Mammary microvascular endothelial cell (primary cell): ENCODE results near the gene AFAP1L2. TPM values are rescaled to one million over a fixed set of nuclear protein-coding genes. Genes with fewer than 3 reads are reported as not detected.

ENCODE experiments used
- total RNA-seq: library from RNA; depleted of rRNA; stranded (reverse); fragments of >200 nt; gene quantifications from 2 replicates; pipeline ENCODE4 v1.2.3, GENCODE V29; 2015

Gene AFAP1L2, protein sequence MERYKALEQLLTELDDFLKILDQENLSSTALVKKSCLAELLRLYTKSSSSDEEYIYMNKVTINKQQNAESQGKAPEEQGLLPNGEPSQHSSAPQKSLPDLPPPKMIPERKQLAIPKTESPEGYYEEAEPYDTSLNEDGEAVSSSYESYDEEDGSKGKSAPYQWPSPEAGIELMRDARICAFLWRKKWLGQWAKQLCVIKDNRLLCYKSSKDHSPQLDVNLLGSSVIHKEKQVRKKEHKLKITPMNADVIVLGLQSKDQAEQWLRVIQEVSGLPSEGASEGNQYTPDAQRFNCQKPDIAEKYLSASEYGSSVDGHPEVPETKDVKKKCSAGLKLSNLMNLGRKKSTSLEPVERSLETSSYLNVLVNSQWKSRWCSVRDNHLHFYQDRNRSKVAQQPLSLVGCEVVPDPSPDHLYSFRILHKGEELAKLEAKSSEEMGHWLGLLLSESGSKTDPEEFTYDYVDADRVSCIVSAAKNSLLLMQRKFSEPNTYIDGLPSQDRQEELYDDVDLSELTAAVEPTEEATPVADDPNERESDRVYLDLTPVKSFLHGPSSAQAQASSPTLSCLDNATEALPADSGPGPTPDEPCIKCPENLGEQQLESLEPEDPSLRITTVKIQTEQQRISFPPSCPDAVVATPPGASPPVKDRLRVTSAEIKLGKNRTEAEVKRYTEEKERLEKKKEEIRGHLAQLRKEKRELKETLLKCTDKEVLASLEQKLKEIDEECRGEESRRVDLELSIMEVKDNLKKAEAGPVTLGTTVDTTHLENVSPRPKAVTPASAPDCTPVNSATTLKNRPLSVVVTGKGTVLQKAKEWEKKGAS
- 0.25 TPM in 1 of 2 replicates, not detected in the other for total RNA-seq

DNA sequence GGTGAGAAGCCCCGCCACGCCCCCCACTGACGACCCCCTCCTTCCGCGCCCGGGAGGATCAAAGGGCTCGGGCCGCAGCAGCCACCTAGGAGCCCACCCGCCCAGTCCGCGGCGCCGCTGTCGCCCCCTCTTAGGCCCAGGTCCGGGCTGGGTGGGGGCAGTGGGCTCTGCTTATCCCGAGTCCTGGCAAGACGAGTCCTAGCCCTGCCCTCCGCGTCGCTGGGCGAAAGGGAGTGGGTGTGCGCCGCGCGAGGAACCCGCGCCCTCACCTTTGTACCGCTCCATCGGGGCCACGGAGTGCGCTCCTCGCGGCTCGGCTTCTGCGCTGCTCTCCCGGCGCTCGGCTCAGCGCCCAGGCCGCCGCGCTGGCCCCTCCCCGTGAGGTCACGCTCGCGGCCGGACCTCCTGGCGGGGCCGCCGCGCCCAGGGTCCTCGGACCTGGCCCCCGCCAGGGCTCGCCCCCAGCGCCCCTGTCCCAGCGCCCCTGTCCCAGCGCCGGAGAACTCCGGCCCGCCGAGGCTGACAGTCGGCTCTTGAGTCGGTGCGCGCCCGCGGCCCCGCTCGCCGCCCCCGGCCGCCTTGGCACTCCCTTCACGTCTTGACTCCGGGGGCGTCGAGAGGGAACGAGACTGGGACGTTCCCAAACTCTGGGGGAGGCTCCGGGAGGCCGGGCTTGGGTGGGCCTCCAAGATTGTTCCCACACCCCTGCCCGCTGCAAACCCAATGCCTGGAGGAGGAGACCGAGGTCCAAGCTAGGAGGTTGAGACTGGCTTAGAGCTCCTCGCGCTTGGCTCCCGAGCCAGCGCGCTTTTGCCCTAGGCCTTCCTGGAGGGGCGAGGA, at the start of gene AFAP1L2:
AFAP1L2 (minus strand) TSS at position 332 of the 840 bp plus-strand sequence; CDS start at position 285, 47 bp downstream.

Other genes starting within 250 kb of the AFAP1L2 start
- 6.9 and 7.8 TPM in 2 replicates for gene CCDC186, start 230.3 kb downstream of the AFAP1L2 start, total RNA-seq
- 0.07 TPM in 1 of 2 replicates, not detected in the other for gene TDRD1, start 225.1 kb downstream of the AFAP1L2 start, total RNA-seq
- gene VWA2, start 165.2 kb downstream of the AFAP1L2 start, total RNA-seq = not detected in 2 replicates